ENCODE measurements around the gene ALG10B. TPM values are rescaled to one million over a fixed set of nuclear protein-coding genes. Genes with fewer than 3 reads are reported as not detected.
"Not testable (repeated sequence)": the region's sequence is repeated elsewhere in the genome, so short reads cannot be mapped to it uniquely, and the experiment has no call there.

The ALG10B gene
- total RNA-seq, 1 experiment from 2014 or later: 3.3 TPM

DNA sequence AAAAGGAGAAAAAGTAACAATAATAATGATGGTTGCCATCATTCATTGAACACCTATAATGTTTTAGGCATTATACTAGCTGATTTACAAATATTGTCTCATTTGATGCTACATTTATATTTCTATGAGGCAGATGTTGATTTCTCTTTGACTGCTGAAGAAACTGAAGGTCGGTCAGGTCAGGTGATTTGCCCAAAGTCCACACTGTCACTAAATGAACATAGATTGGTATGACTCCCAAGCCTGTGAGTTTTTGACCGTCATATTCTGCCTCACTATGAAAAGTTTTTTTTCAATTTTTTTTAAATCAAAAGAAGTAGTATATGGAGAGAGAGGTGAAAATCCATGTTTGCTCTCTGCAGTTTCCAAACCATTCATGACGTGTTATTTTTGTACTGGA lies 10.8 kb downstream of the ALG10B start:
- no peak for ATAC-seq
- DNase-seq (ENCODE audit: low spot score): no peak
- Mint-ChIP-seq H3K27me3 (ENCODE audit: low read depth) (no peaks in the 10 kb centered on the region), H3K36me3 (peaks cover 10% of the 10 kb centered on the region), H3K4me1 (no peaks in the 10 kb centered on the region), H3K4me3 (no peak overlapping the region), H3K9me3 (peaks cover 14% of the 10 kb centered on the region), H3K27ac (no peak overlapping the region)
- POLR2A ChIA-PET: no interaction called here
- TF ChIP-seq ZBTB21 (CRISPR knock-in tag; IDR thresholded peaks at IDR 0.05; ENCODE audit: borderline replicate concordance) (no peak), SMAD4 (CRISPR knock-in tag; IDR thresholded peaks at IDR 0.05) (no peak), MXD4 (CRISPR knock-in tag; IDR thresholded peaks at IDR 0.05; ENCODE audit: borderline replicate concordance) (no peak), ESRRA (CRISPR knock-in tag; IDR thresholded peaks at IDR 0.05; ENCODE audit: borderline replicate concordance) (no peak)
- TF ChIP-seq, protein P1, sequence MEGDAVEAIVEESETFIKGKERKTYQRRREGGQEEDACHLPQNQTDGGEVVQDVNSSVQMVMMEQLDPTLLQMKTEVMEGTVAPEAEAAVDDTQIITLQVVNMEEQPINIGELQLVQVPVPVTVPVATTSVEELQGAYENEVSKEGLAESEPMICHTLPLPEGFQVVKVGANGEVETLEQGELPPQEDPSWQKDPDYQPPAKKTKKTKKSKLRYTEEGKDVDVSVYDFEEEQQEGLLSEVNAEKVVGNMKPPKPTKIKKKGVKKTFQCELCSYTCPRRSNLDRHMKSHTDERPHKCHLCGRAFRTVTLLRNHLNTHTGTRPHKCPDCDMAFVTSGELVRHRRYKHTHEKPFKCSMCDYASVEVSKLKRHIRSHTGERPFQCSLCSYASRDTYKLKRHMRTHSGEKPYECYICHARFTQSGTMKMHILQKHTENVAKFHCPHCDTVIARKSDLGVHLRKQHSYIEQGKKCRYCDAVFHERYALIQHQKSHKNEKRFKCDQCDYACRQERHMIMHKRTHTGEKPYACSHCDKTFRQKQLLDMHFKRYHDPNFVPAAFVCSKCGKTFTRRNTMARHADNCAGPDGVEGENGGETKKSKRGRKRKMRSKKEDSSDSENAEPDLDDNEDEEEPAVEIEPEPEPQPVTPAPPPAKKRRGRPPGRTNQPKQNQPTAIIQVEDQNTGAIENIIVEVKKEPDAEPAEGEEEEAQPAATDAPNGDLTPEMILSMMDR (IDR thresholded peaks at IDR 0.05): no peak
- CTCF ChIA-PET: interaction anchor here (0.8 kb wide), 1 partner anchor 578 kb away, joined by 4 read pairs; the partner anchor contains the start of gene CPNE8

DNA sequence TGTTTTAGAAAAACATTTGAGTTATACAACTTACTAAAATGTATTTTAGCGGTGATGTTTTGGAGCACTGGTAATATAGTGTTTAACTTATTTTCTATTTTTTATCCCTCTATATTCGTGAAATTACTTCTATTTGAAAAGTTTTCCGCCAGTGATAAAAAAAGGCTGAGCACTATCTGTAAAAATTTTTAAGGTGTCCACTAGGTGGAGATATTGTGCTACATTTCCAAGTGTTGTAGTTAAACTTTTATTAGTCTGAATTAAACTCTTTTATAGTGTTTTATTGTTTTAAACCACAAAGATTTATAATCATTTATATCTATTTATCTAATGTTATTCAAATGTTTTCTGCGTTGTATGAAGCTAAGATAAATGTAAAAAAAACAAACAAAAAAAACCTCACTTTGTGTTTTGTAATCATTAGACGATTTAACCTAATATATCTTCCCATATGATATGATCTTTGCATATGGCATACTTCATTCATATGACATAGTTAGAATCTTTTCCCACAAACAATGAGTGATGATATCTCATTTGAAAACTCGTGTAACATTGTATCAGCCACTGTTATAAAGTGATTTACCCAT lies 11.8 kb downstream of the ALG10B start:
- peaks cover 10% of the 10 kb centered on the region for H3K36me3 Mint-ChIP-seq
- no peaks in the 10 kb centered on the region for H3K4me1 Mint-ChIP-seq

DNA sequence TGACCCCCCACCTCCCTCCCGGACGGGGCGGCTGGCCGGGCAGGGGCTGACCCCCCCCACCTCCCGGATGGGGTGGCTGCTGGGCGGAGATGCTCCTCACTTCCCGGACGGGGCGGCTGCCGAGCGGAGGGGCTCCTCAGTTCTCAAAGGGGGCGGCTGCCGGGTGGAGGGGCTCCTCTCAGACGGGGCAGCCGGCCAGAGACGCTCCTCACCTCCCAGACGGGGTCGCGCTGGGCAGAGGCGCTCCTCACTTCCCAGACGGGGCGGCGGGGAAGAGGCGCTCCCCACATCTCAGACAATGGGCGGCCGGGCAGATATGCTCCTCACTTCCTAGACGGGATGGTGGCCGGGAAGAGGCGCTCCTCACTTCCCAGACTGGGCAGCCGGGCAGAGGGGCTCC lies 13.8 kb downstream of the ALG10B start:
- H3K4me1 Mint-ChIP-seq; POLR2A ChIA-PET; H3K27me3 Mint-ChIP-seq (ENCODE audit: low read depth); H3K4me3 Mint-ChIP-seq; DNase-seq (ENCODE audit: low spot score); H3K27ac Mint-ChIP-seq; ATAC-seq; CTCF ChIA-PET: not testable (repeated sequence)
- Mint-ChIP-seq H3K36me3 (peaks cover 10% of the 10 kb centered on the region), H3K9me3 (peaks cover 20% of the 10 kb centered on the region)

More for the DNA sequence above, 11.8 kb downstream of the ALG10B start:
- Mint-ChIP-seq H3K27ac (no peak overlapping the region), H3K9me3 (peaks cover 20% of the 10 kb centered on the region), H3K4me3 (no peak overlapping the region), H3K27me3 (ENCODE audit: low read depth) (no peaks in the 10 kb centered on the region)
- TF ChIP-seq TCF7 (CRISPR knock-in tag; IDR thresholded peaks at IDR 0.05; ENCODE audit: low read depth): no peak
- TF ChIP-seq, protein P2, sequence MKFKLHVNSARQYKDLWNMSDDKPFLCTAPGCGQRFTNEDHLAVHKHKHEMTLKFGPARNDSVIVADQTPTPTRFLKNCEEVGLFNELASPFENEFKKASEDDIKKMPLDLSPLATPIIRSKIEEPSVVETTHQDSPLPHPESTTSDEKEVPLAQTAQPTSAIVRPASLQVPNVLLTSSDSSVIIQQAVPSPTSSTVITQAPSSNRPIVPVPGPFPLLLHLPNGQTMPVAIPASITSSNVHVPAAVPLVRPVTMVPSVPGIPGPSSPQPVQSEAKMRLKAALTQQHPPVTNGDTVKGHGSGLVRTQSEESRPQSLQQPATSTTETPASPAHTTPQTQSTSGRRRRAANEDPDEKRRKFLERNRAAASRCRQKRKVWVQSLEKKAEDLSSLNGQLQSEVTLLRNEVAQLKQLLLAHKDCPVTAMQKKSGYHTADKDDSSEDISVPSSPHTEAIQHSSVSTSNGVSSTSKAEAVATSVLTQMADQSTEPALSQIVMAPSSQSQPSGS (CRISPR knock-in tag; IDR thresholded peaks at IDR 0.05; ENCODE audit: borderline replicate concordance, low read depth): no peak
- no peak for TF ChIP-seq ETV6 (CRISPR knock-in tag; IDR thresholded peaks at IDR 0.05)
- TF ChIP-seq MYBL2 (CRISPR knock-in tag; IDR thresholded peaks at IDR 0.05): no peak
- TF ChIP-seq KAT7 (CRISPR knock-in tag; IDR thresholded peaks at IDR 0.05; ENCODE audit: borderline replicate concordance): no peak
- TF ChIP-seq, protein P3, sequence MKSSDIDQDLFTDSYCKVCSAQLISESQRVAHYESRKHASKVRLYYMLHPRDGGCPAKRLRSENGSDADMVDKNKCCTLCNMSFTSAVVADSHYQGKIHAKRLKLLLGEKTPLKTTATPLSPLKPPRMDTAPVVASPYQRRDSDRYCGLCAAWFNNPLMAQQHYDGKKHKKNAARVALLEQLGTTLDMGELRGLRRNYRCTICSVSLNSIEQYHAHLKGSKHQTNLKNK (CRISPR knock-in tag; IDR thresholded peaks at IDR 0.05): no peak
- no peak for TF ChIP-seq CREM (CRISPR knock-in tag; IDR thresholded peaks at IDR 0.05)
- TF ChIP-seq, protein P4, sequence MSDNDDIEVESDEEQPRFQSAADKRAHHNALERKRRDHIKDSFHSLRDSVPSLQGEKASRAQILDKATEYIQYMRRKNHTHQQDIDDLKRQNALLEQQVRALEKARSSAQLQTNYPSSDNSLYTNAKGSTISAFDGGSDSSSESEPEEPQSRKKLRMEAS (CRISPR knock-in tag; IDR thresholded peaks at IDR 0.05): no peak
- no peak for TF ChIP-seq ZNF121 (CRISPR knock-in tag; IDR thresholded peaks at IDR 0.05)
- no peak for TF ChIP-seq NFE2L1 (CRISPR knock-in tag; IDR thresholded peaks at IDR 0.05)
- TF ChIP-seq, protein P1 (IDR thresholded peaks at IDR 0.05): no peak
- TF ChIP-seq, protein P5, sequence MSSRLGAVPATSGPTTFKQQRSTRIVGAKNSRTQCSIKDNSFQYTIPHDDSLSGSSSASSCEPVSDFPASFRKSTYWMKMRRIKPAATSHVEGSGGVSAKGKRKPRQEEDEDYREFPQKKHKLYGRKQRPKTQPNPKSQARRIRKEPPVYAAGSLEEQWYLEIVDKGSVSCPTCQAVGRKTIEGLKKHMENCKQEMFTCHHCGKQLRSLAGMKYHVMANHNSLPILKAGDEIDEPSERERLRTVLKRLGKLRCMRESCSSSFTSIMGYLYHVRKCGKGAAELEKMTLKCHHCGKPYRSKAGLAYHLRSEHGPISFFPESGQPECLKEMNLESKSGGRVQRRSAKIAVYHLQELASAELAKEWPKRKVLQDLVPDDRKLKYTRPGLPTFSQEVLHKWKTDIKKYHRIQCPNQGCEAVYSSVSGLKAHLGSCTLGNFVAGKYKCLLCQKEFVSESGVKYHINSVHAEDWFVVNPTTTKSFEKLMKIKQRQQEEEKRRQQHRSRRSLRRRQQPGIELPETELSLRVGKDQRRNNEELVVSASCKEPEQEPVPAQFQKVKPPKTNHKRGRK (CRISPR knock-in tag; IDR thresholded peaks at IDR 0.05; ENCODE audit: borderline replicate concordance): no peak
- no peak for TF ChIP-seq IRF2 (CRISPR knock-in tag; IDR thresholded peaks at IDR 0.05; ENCODE audit: borderline replicate concordance, low read depth)
- no peak for TF ChIP-seq TEAD4 (CRISPR knock-in tag; IDR thresholded peaks at IDR 0.05)
- TF ChIP-seq NR3C1 (CRISPR knock-in tag; conservative IDR thresholded peaks at IDR 0.05; ENCODE audit: low read depth): no peak
- no peak for TF ChIP-seq SOX15 (CRISPR knock-in tag; IDR thresholded peaks at IDR 0.05)
- no peak for TF ChIP-seq RELA (CRISPR knock-in tag; IDR thresholded peaks at IDR 0.05; ENCODE audit: borderline replicate concordance)
- TF ChIP-seq, protein P6, sequence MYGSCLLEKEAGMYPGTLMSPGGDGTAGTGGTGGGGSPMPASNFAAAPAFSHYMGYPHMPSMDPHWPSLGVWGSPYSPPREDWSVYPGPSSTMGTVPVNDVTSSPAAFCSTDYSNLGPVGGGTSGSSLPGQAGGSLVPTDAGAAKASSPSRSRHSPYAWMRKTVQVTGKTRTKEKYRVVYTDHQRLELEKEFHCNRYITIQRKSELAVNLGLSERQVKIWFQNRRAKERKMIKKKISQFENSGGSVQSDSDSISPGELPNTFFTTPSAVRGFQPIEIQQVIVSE (CRISPR knock-in tag; IDR thresholded peaks at IDR 0.05; ENCODE audit: borderline replicate concordance): no peak
- DNase-seq (ENCODE audit: low spot score): no peak
- ATAC-seq: no peak
- ChIA-PET CTCF (no interaction called here), POLR2A (no interaction called here)
